K562 (cell line): ENCODE measurements around the gene FN3K. TPM values are rescaled to one million over a fixed set of nuclear protein-coding genes. Genes with fewer than 3 reads are reported as not detected.

Source experiments
- ESRRB ChIP-seq: fragments of 250-450 bp; sonication (Bioruptor Pico); IDR thresholded peaks from 2 replicates; pipeline ENCODE4 v1.5.0; 2020; ENCODE audit warnings: mild to moderate bottlenecking, moderate library complexity, borderline replicate concordance
- FOXP4 ChIP-seq: sonication (generic); formaldehyde crosslinking; IDR thresholded peaks from 2 replicates; pipeline ENCODE4 v1.8.0; 2022; ENCODE audit warnings: mild to moderate bottlenecking, missing genetic modification reagents, borderline replicate concordance
- RNF219 ChIP-seq: fragments of 250-450 bp; sonication (Bioruptor Pico); IDR thresholded peaks from 2 replicates; pipeline ENCODE4 v1.5.0; 2022; ENCODE audit warnings: mild to moderate bottlenecking
- SMAD2 ChIP-seq: fragments of 150-350 bp; IDR thresholded peaks from 2 replicates; pipeline ENCODE4 v1.6.1; 2014; ENCODE audit warnings: low read depth, mild to moderate bottlenecking, low read length
- ZNF347 ChIP-seq: fragments of 450-650 bp; formaldehyde crosslinking; IDR thresholded peaks from 2 replicates; pipeline ENCODE4 v1.4.0; 2020; ENCODE audit warnings: low read depth, mild to moderate bottlenecking, moderate library complexity
- polyA plus RNA-seq, 8 experiments: library from polyadenylated mRNA; depleted of rRNA in 4 of 8; stranded (reverse) in 5 of 8; unstranded in 3 of 8; fragments of >200 nt; fragmentation: Nextera tagmentation in 2 of 8; fragmentation: Illumina TruSeq in 1 of 8; extraction: Ambion mirVana in 2 of 8; extraction: Trizol in 1 of 8; gene quantifications; 2 replicates each; pipeline versions ENCODE4 v1.2.1 to v1.2.3, GENCODE V29; 2011 to 2014; ENCODE audit warnings: inconsistent platforms in 1 of 8, missing spikeins in 1 of 8
- total RNA-seq, 7 experiments: library from RNA; depleted of rRNA in 6 of 7; stranded (reverse); fragments of >200 nt in 6 of 7; fragmentation: Illumina TruSeq in 2 of 7; extraction: Trizol in 2 of 7; gene quantifications; 2 replicates each; pipeline versions ENCODE4 v1.2.1 to v1.2.3, GENCODE V29; 2011 to 2021; ENCODE audit warnings: low replicate concordance in 1 of 7
- TF ChIP-seq, protein P1 (sequence below): fragments of 250-450 bp; sonication (Bioruptor Pico); IDR thresholded peaks from 2 replicates; pipeline ENCODE4 v1.8.0; 2021; ENCODE audit warnings: borderline replicate concordance, mild to moderate bottlenecking, moderate library complexity; ENCODE audit not compliant: poor library complexity, severe bottlenecking
- TF ChIP-seq, protein P2 (sequence below): fragments of 250-450 bp; sonication (Bioruptor Pico); IDR thresholded peaks from 2 replicates; pipeline ENCODE4 v1.4.0; 2020; ENCODE audit warnings: mild to moderate bottlenecking, moderate library complexity
- TF ChIP-seq, protein P3 (sequence below): fragments of 450-650 bp; IDR thresholded peaks from 2 replicates; pipeline ENCODE4 v1.6.1; 2016; ENCODE audit warnings: mild to moderate bottlenecking

The FN3K gene
- total and polyA plus RNA-seq, 9 of the 15 experiments (the other 6 are each of a cell fraction or from before 2014, with no cell fraction given): 0.08 to 22.7 (median 3.8) TPM

GRCh38 chr17:82734987-82735866 lies at the start of gene FN3K (continued):
- TF ChIP-seq, protein P1, sequence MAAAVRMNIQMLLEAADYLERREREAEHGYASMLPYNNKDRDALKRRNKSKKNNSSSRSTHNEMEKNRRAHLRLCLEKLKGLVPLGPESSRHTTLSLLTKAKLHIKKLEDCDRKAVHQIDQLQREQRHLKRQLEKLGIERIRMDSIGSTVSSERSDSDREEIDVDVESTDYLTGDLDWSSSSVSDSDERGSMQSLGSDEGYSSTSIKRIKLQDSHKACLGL (CRISPR knock-in tag): no peak
- TF ChIP-seq, protein P2, sequence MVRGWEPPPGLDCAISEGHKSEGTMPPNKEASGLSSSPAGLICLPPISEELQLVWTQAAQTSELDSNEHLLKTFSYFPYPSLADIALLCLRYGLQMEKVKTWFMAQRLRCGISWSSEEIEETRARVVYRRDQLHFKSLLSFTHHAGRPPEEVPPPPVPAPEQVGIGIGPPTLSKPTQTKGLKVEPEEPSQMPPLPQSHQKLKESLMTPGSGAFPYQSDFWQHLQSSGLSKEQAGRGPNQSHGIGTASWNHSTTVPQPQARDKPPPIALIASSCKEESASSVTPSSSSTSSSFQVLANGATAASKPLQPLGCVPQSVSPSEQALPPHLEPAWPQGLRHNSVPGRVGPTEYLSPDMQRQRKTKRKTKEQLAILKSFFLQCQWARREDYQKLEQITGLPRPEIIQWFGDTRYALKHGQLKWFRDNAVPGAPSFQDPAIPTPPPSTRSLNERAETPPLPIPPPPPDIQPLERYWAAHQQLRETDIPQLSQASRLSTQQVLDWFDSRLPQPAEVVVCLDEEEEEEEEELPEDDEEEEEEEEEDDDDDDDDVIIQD: no peak
- TF ChIP-seq, protein P3, sequence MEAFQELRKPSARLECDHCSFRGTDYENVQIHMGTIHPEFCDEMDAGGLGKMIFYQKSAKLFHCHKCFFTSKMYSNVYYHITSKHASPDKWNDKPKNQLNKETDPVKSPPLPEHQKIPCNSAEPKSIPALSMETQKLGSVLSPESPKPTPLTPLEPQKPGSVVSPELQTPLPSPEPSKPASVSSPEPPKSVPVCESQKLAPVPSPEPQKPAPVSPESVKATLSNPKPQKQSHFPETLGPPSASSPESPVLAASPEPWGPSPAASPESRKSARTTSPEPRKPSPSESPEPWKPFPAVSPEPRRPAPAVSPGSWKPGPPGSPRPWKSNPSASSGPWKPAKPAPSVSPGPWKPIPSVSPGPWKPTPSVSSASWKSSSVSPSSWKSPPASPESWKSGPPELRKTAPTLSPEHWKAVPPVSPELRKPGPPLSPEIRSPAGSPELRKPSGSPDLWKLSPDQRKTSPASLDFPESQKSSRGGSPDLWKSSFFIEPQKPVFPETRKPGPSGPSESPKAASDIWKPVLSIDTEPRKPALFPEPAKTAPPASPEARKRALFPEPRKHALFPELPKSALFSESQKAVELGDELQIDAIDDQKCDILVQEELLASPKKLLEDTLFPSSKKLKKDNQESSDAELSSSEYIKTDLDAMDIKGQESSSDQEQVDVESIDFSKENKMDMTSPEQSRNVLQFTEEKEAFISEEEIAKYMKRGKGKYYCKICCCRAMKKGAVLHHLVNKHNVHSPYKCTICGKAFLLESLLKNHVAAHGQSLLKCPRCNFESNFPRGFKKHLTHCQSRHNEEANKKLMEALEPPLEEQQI: no peak
- TF ChIP-seq ESRRB (no peak), FOXP4 (CRISPR knock-in tag) (no peak), ZNF347 (CRISPR knock-in tag) (no peak), SMAD2 (no peak), RNF219 (no peak)
